Femur (tissue), 1 donor: ENCODE results near the gene SEMA3E.

Experiments
- DNase-seq: peaks from one replicate; pipeline ENCODE4 v3.0.0-alpha.2; 2017

SEMA3E gene

GRCh38 chr7:83337050-83337449, 311.9 kb downstream of the SEMA3E start:
- DNase-seq, result no peak

- no peak for DNase-seq
Observed at GRCh38 chr7:83326223-83326622, 322.7 kb downstream of the SEMA3E start.

GRCh38 chr7:83325083-83325482, 323.9 kb downstream of the SEMA3E start:
- no peak for DNase-seq

- no peak for DNase-seq
Observed at GRCh38 chr7:83324596-83324995, 324.3 kb downstream of the SEMA3E start.

- no peak for DNase-seq
Observed at GRCh38 chr7:83321011-83321410, 327.9 kb downstream of the SEMA3E start.

GRCh38 chr7:83313931-83314330, 335.0 kb downstream of the SEMA3E start:
- no peak for DNase-seq
